Epidermal melanocyte (primary cell): ENCODE results near the gene NSUN7.

Experiments
- DNase-seq: peaks from one replicate; pipeline ENCODE4 v3.0.0; 2011; ENCODE audit warnings: low spot score; ENCODE audit not compliant: insufficient read length

NSUN7 gene

DNA sequence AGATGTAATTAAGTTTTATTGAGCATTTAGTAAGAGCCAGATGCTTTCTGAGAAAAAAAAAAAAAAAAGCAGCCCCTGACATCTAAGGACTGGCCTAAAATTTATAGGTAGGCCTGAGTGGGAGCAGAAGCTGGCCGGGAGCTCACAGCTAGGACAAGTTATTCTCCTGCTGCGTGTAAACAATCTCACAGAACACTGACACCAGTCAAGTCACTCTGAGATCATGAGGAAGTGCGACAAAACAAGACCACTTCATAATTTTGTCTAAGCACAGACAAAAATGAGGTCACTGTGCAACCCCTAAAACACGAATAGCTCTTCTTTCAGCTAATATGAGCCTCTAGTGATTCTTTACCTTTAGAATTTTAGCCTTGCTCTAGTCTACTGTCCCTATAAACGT, 15.3 kb upstream of the NSUN7 start:
- no peak for DNase-seq

DNA sequence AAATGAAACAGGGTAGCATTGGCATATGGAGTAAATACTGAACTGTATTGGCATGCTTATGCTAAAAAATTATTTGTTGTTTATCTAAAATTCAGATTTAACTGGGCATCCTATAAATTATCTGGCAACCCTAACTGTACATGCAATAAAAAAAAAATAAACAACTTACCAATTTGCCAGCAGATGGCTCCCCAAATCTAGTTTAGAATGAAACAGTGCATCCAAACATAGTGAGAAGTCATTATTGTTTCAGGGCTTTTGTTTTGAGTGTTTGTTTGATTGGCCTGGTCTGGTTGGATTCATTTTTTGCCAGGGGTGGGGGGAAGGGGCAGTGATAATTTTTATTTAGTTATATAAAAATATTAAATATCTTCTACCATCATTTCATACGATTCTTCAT, 12.8 kb upstream of the NSUN7 start:
- no peak for DNase-seq

DNA sequence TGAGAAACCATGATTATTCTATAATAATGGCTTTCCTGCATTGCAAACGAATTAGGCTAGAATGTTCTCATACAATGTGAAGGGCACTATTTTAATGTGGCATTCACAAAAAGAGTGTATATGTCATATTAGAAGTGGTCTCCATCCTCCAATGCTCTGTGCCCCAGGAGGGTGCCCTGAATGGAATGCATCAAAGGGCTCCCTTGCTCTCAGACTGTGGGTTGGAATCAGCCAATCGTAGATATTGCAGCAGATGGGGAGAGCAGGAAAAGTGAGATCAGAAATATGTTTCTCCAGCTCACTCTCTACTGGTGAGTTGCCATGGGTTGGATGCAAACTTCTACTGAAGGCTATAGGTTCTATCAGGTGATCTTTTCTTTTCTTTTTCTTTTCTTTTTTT, 11.9 kb upstream of the NSUN7 start:
- no peak for DNase-seq

DNA sequence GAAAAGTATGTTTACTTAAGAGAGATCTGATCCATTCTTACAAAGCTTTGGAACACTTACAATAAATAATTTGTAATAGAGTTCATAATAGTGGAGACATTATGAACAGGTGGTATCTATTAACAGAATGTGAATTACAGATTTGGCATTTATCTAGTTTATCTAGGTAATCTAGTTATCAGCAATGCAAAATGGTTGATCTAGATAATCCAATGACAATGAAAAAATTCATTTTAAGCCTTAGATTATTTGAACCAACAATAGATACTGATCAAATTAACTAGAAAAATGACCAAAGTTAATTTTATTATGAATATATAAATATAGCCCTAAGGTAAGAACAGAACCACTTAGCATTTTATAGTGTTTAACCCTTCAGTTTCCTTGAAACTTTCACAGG, 10.4 kb upstream of the NSUN7 start:
- DNase-seq: no peak

DNA sequence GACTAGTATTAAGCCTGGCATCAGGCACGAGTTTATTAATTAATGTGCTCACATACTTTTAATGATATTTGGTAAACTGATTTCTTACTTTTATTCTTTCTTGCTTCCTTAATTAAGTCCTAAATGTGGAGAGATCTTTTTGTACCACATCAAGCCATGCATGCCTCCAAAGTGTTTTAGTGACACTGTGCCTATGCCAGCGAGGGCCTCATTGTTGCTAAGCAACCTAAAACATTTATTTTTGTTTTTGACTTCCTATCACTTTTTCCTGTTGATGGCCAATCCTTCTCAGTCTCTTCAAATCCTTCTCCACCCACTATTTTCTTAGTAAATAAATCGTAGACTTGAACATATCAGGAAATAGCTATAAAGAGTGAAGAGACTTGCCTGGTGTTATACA, 5.5 kb upstream of the NSUN7 start:
- DNase-seq: no peak

DNA sequence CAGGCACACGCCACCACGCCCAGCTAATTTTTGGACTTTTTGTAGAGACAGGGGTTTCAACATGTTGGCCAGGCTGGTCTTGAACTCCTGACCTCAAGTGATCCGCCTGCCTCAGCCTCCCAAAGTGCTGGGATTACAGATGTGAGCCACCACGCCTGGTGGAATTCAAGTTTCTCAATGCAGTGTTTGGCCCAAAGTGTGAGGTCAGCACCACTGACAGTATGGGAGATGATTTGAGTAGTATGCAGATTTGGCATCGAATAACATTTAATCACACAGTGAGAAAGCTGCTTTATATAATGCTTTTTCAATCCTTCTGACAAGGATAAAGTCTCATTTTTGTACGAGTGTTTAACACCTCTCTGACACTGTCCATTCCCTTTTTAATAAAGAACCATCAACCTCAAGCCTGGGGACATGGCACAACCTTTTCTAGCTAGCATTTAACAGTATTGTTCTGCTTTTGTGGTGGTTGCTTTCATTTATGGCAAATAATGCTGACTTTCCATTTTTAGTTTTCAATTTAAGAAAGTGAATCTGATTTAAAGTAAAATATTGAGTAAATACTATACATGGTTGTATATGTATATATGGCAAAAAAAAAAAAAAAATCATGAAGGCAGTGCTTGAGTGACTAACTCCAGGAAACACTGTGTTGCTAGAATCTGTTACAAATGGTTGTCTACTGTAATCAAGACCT, 4.3 kb upstream of the NSUN7 start:
- no peak for DNase-seq

DNA sequence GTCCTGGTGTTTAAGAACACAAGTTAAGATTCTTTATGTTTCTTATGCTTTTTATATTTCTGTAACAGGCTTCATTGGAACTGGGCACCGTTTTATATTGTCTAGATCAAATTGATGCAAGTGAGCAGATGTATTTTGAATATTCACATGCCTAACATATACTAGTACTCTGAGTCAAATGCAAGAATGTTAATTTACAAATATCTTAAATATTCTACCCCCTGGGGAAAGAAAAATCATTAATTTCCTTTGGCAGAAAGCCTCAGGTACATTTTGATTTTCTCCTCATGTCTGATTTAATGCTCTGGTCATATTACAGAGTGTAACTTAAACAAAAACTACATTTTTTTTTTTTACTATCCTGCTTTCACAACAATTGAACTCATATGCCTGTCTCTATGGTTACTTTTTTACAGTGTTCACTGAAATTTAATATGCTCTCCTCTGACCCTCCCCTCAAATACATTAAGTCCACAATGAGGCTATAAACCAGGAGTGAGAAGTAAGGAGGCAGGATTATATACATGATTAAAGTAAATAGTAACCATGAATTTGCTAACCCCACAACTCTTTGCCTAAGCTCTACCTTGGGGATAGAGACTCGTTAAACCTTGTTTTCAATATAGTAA, 2.4 kb upstream of the NSUN7 start:
- no peak for DNase-seq

DNA sequence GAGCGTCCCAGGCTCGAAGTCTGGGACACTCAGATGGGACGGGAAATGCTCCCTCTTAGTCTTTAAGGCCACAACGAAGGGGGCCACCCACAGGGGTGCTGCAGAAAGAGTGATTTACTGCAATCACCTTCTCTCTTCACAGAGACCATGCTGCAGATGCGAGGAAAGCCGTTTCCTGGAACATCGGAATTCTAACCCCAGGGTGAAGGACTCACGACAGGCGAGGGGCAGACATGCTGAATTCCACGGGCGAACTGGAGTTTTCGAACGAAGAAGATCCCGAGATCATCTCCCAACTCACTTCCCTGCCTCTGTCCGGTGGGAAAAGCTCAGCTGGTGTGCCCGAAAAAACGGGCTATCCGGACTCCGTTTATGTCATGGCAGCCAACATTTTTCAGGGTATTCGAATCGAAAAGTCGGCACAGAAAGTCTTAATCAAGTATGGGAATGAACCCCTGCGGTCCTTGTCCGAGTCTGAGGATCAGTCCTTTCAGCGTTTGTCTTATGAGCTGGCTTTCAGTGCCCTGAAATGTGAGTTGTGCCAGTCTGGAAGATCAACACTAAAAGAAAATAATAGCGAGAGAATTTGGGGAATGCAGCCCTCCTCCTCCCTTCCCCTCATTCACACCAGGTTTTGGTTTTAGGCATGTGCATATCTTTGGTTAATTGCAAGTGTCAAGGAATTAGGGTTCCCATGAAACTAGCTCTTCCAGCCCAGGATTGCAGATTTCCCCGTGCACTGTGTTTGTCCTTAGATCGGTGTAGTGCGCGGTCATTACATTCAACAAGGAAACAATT, 905 bp downstream of the NSUN7 start:
- no peak for DNase-seq

DNA sequence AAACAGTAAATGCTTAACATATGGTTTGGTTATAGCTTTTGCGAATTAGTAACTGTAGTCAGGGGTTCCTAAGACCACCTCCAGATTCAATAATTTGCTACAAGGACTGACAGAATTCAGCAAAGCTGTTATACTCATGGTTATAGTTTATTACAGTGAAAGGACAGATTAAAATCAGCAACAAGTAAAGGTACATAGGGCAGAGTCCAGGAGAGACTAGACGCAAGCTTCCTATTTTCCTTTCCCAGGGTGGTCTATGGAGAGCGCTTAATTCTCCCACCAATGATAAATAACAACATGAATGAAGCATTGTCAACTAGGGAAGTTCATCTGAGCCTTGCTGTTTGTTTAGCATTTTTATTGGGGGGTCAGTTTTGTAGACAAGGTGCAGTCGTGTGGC, 5.9 kb downstream of the NSUN7 start:
- no peak for DNase-seq

DNA sequence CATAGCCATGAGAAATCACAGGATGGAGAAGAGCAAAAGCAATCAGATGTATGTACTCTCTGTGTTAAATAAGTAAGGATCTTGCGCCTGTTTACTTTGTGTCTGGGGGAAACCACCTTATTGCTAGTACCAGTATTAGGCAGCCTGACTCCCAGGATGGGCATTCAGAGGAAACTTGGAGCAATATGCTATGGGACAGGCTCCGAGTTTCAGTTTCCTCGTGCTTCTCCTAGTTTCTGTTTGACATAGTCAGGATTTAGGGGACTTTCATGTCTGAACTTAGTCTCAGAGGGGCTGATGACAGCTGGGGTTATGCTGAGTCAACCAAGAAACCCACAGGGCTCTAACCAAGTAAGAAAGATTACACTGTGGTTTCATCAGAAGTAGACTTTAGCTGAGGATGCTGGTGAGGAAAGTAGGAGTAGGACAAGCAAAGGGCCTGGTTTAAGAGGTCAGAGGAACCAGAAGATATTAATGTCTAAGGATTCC, 13.5 kb downstream of the NSUN7 start:
- no peak for DNase-seq

DNA sequence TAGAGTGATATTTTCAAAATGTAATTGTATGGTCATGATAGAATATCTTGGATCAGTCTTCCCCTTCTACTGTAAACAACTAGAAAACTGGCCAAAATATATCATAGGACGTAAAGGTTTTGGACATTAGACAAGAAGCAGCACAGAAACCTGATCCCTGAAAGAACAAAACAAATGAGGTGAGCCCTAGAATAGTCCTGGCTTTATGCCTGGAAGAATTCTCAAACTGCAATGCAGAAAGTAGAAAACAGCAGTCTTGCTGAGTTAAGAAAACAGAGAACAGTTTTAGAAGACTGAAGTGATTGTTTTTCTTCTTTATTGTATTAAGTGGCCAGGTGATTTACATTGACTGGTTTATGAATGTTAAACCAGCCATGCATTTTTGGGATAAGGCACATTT, 19.5 kb downstream of the NSUN7 start:
- no peak for DNase-seq

DNA sequence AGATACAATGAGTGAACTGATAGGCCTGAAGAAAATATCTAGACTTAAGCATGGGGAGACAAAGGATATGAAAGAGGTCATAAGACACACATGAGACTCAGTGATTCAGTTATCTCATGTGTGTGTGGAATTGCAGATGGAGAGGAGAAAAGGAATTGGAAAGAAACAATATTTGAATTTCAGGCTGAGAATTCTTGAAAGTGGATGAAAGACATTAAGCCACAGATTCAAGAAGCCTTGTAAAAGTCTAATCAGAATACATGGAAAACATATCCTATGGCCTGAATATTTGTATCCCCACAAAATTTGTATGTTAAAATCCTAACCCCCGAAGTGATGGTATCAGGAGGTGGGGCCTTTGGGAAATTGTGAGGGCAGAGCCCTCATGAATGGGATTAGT, 28.3 kb downstream of the NSUN7 start:
- DNase-seq: no peak

DNA sequence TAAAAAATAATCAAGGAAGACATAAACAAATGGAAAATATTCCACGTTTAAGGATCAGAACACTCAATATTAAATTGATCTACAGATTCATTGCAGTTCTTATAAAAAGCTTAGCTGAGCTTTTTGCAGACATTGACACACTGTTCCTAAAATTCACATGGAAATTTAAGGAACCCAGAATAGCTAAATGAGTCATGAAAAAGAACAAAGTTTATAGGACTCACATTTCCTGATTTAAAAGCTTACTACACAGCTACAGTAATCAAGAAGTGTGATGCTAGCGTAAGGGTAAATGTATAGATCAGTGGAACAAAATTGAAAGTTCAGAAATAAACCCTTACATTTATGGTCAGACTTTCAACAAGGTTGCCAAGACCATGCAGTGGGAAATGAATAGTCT, 33.1 kb downstream of the NSUN7 start:
- no peak for DNase-seq

DNA sequence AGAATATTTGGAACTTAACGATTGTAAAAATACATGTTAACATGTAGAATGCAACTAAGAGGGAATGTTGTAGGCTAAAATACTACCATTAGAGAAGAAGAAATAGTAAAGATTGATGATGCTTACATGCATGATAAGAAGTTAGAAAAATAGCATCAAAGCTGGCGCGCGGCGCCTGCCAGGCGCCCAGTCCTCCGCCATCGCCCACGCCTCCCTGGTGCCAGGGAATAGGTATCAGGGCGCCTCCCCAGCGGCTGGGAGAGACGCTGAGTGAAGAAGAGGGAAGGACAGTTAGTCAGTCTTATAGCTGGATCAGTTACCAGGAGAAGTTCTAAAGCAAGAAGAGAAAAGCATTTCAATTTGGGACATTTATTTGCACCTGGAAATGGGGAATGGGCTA, 36.0 kb downstream of the NSUN7 start:
- DNase-seq: no peak

DNA sequence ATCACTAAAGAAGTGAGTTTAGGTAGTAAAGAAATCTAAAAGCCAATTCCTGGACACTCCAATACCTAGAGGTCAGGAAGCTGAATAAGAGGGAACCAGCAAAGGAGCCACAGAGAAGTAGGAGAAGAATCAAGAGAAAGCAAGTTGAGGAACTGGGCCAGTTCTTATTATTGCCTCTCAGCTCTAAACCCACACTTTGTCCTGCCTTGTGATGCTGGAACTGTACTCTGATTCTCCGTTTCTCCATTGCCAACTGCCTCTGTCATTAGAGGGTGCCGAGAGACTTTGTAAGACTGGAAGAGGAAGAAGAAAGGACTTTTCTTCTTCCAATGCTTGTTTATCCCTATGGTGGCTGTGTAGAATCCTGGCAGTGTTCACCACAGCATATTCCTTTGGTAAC, 38.6 kb downstream of the NSUN7 start:
- no peak for DNase-seq

DNA sequence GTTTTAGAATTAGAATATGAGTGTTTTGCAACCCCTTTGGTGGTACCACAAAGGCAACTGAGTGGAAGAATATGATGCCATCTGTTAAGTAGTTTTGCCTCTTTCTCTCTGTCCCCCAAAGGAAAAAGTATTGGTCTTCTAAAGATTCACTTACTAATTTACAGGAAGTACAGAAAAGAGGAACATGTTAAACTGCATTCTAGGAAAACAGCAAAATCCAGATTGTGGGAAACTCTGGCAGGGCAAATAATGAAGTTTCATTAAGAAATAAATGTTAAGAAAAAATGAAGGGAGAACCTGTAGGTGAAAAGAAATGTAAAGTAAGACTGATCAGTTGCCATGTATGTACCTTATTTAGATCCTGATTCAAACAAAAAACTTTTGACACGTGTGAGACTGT, 39.3 kb downstream of the NSUN7 start:
- DNase-seq: no peak

DNA sequence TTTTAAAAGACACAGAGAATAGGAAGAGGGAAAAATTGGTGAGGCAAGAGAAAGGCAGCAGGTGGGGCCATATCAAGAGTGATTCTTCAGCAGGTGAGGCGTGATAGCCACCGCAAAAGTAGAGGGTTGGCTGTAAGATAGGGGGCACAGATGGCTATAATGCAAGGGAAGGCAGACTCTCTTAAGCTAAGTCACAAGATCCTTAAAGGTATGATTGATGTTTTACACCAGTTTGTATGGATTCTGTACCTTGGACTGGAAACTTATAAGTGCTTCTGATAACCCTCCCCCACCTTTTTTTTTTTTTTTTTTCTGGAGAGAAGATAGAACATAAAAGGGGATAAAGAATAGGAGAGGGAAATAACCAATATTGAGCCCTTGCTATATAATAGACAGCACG, 40.0 kb downstream of the NSUN7 start:
- no peak for DNase-seq

DNA sequence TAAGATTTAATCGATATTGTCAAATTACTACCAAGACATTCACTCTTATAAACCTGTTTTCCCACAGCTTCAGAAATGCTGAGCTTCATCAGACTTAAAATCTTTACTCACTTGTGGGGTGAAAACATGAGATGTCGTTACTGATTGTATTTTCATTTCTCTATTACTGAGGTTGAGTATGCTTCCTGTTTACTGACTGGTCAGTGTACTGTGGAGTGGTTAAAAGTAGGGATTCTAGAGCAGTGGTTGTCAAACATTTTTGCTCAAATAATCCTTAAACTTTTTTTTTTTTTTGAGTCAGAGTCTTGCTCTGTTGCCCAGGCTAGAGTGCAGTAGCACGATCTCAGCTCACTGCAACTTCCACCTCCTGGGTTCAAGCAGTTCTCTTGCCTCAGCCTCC, 50.3 kb downstream of the NSUN7 start:
- DNase-seq: no peak

DNA sequence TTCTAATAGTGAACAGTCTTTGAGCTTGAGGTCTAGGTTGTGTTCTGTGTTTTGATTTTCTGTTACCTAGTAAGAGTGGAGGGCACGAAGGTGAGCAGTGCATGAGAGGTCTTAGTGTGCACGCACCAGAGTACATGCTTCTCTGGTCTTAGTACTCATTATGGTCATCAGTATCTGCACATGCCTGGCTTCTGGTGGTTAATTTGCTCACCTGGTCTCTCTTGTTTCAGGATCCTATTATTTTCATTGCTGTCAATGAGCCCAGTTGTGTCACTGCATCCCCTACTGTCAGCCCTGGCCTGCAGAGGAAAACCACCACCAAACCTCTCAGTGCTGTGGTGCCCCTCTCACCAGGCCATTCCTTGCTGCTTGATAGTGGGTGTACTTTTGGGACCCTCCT, 54.8 kb downstream of the NSUN7 start:
- DNase-seq: no peak

DNA sequence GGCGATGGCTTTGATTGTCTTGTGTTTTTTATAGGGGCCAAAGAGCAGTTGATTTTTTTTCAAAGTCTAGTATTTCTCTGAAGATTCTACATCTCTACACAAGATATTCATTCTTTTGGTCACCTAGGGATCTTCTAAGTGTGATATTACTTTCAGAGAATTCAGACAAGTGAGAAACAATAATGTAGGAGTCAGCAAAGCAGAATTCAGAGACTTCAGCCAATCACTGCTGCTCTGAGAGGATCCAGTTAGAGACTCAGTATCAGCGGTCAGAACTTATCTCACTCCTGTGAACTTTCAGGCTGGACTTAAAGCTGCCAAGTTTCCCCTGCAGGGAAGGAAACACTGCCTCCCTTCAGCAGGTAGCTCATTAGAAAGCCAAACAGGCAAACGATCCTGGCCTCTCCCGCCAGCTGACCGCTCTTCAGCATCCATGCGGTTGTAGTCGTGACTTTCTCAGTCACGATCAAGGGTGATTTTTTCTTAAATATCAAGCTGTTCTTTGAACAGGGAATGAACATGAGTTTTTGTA, 59.2 kb downstream of the NSUN7 start:
- DNase-seq: no peak

DNA sequence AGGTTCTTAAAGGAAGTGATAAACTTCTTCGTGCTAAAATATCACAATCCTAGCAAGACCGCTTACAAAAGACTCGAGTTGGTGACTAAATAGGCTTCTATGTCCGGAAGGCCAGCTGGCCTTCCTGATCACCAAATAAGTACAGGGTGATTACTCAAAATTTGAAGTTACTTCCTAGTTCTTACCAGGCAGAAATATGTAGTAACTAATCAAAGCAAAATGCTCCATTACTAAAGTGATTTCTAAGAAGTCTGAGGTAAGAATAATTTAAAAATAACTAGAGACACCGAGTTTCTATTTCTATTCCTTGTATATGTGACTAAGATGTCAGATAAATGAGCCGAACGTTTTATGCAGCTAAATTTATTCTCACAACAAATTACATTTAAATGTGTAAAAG, 62.2 kb downstream of the NSUN7 start:
- no peak for DNase-seq

DNA sequence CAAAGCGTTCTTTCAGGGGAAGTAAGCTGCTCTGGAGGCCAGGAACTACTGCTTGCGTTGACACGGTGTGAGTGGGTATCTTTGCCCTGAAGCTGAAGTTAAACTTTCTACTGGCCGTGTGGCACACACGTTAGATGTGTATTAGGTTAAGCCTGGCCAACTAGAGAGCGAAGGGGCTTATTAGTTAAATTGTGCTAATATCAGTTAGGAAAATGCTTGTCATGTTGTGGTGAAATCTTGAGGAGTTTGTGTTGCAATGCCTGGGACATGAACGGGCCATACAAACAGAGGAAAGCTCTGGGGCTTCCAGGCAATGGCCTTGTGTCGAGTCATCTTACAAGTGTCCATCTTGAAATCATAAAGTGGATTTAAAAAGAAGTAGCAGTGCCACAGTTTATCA, 62.6 kb downstream of the NSUN7 start:
- no peak for DNase-seq
